ENCODE data around the gene ACTL10. TPM values are rescaled to one million over a fixed set of nuclear protein-coding genes. Genes with fewer than 3 reads are reported as not detected.

ACTL10 gene
- total and polyA plus RNA-seq, 2 of the 13 experiments (the other 11 are each of a cell fraction or from before 2014, with no cell fraction given) = not detected

- TF ChIP-seq ZNF777 (CRISPR knock-in tag; IDR thresholded peaks at IDR 0.05) = peak; percentile 50; the same call in 1 of the 2 replicates
- TF ChIP-seq TARDBP (CRISPR knock-in tag; IDR thresholded peaks at IDR 0.05) = peak; percentile 94
- TF ChIP-seq ZBTB49 (CRISPR knock-in tag; IDR thresholded peaks at IDR 0.05; ENCODE audit: borderline replicate concordance) = no peak; the same call in 1 of the 2 replicates
- peak; percentile 41; the same call in 1 of the 2 replicates for TF ChIP-seq ZNF607 (CRISPR knock-in tag; IDR thresholded peaks at IDR 0.05; ENCODE audit: borderline replicate concordance)
- TF ChIP-seq ZNF414 (CRISPR knock-in tag; IDR thresholded peaks at IDR 0.05) = no peak; the same call in 1 of the 2 replicates
- TF ChIP-seq HDAC1 (CRISPR knock-in tag; IDR thresholded peaks at IDR 0.05) = peak; percentile 96
- peak; percentile 97 for TF ChIP-seq SP4 (CRISPR knock-in tag; IDR thresholded peaks at IDR 0.05)
- TF ChIP-seq SRSF1 (optimal IDR thresholded peaks at IDR 0.05; ENCODE audit: low read depth, low read length) = no peak
- TF ChIP-seq, protein P1, sequence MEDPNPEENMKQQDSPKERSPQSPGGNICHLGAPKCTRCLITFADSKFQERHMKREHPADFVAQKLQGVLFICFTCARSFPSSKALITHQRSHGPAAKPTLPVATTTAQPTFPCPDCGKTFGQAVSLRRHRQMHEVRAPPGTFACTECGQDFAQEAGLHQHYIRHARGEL (CRISPR knock-in tag; IDR thresholded peaks at IDR 0.05) = peak; percentile 76
- peak; percentile 81; the same call in 1 of the 2 replicates for TF ChIP-seq ZC3H4 (CRISPR knock-in tag; IDR thresholded peaks at IDR 0.05; ENCODE audit: borderline replicate concordance)
- no peak for TF ChIP-seq CHD4 (IDR thresholded peaks at IDR 0.05; ENCODE audit: borderline replicate concordance, low read length)
- TF ChIP-seq, protein P2, sequence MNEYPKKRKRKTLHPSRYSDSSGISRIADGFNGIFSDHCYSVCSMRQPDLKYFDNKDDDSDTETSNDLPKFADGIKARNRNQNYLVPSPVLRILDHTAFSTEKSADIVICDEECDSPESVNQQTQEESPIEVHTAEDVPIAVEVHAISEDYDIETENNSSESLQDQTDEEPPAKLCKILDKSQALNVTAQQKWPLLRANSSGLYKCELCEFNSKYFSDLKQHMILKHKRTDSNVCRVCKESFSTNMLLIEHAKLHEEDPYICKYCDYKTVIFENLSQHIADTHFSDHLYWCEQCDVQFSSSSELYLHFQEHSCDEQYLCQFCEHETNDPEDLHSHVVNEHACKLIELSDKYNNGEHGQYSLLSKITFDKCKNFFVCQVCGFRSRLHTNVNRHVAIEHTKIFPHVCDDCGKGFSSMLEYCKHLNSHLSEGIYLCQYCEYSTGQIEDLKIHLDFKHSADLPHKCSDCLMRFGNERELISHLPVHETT (CRISPR knock-in tag; conservative IDR thresholded peaks at IDR 0.05) = peak; percentile 78; the same call in 1 of the 2 replicates
- TF ChIP-seq ZFP36L1 (CRISPR knock-in tag; IDR thresholded peaks at IDR 0.05) = peak; percentile 96
- TF ChIP-seq ZNF503 (CRISPR knock-in tag; IDR thresholded peaks at IDR 0.05) = peak; percentile 67
- peak; percentile 100 for TF ChIP-seq KDM2A (CRISPR knock-in tag; IDR thresholded peaks at IDR 0.05; ENCODE audit: borderline replicate concordance, low read depth)
- no peak; the same call in 1 of the 2 replicates for TF ChIP-seq RARG (CRISPR knock-in tag; IDR thresholded peaks at IDR 0.05; ENCODE audit: low read depth)
- 0 out of 2 replicates have a peak, but pooled peaks have one; percentile 49 for TF ChIP-seq ZBTB21 (CRISPR knock-in tag; IDR thresholded peaks at IDR 0.05)
- peak; percentile 72; the same call in 1 of the 2 replicates for TF ChIP-seq ELF4 (CRISPR knock-in tag; IDR thresholded peaks at IDR 0.05; ENCODE audit: borderline replicate concordance)
- peak; percentile 94 for TF ChIP-seq TBX2 (CRISPR knock-in tag; IDR thresholded peaks at IDR 0.05; ENCODE audit: borderline replicate concordance)
- peak; percentile 47; the same call in 1 of the 2 replicates for TF ChIP-seq ZNF296 (CRISPR knock-in tag; conservative IDR thresholded peaks at IDR 0.05)
Measured at GRCh38 chr20:33663161-33664084, 3.3 kb upstream of the ACTL10 start (continued).
